ENCODE results near the gene NLRP6.

Gene NLRP6

GRCh38 chr11:290621-291231 lies 12.5 kb downstream of the NLRP6 start:
- ChIA-PET CTCF (no interaction called here), POLR2A (interaction anchor here (1.5 kb wide), 1 partner anchor 83 kb away, joined by 3 read pairs; the partner anchor contains the start of genes BET1L and RIC8A)
- DNase-seq (ENCODE audit: extremely low spot score), result no peak
- no peak for TF ChIP-seq FOXA1 (IDR thresholded peaks at IDR 0.05)
- no peak for TF ChIP-seq HDGF (IDR thresholded peaks at IDR 0.05; ENCODE audit: borderline replicate concordance)
- no peak for TF ChIP-seq ZNF384 (IDR thresholded peaks at IDR 0.05)
- no peak for TF ChIP-seq SP1 (IDR thresholded peaks at IDR 0.05)
- no peak for TF ChIP-seq FOXK2 (IDR thresholded peaks at IDR 0.05)
- TF ChIP-seq BHLHE40 (IDR thresholded peaks at IDR 0.05; ENCODE audit: borderline replicate concordance), result no peak
- TF ChIP-seq CTBP1 (IDR thresholded peaks at IDR 0.05; ENCODE audit: borderline replicate concordance), result no peak
- no peak for TF ChIP-seq SUZ12 (IDR thresholded peaks at IDR 0.05)
- no peak for TF ChIP-seq L3MBTL2 (conservative IDR thresholded peaks at IDR 0.05)
- no peak for TF ChIP-seq LEF1 (IDR thresholded peaks at IDR 0.05; ENCODE audit: borderline replicate concordance)
- no peak for TF ChIP-seq FOXM1 (IDR thresholded peaks at IDR 0.05; ENCODE audit: borderline replicate concordance)
- TF ChIP-seq PKNOX1 (IDR thresholded peaks at IDR 0.05), result no peak
- no peak for TF ChIP-seq ELF4 (IDR thresholded peaks at IDR 0.05)
- no peak for TF ChIP-seq ARNT (IDR thresholded peaks at IDR 0.05)
- no peak for TF ChIP-seq TARDBP (IDR thresholded peaks at IDR 0.05)
- TF ChIP-seq NFRKB (IDR thresholded peaks at IDR 0.05), result no peak

GRCh38 chr11:291281-292210 lies 13.3 kb downstream of the NLRP6 start:
- POLR2A ChIA-PET, result interaction anchor here (1.5 kb wide), 1 partner anchor 84 kb away, joined by 3 read pairs; the partner anchor contains the start of genes BET1L and RIC8A
- CTCF ChIA-PET, result no interaction called here
- no peak for DNase-seq (ENCODE audit: extremely low spot score)
- TF ChIP-seq ELF4 (IDR thresholded peaks at IDR 0.05) (no peak), TARDBP (IDR thresholded peaks at IDR 0.05) (no peak), BHLHE40 (IDR thresholded peaks at IDR 0.05; ENCODE audit: borderline replicate concordance) (no peak), FOXM1 (IDR thresholded peaks at IDR 0.05; ENCODE audit: borderline replicate concordance) (no peak), SP1 (IDR thresholded peaks at IDR 0.05) (no peak), L3MBTL2 (conservative IDR thresholded peaks at IDR 0.05) (no peak), SUZ12 (IDR thresholded peaks at IDR 0.05) (no peak), HDGF (IDR thresholded peaks at IDR 0.05; ENCODE audit: borderline replicate concordance) (no peak), LEF1 (IDR thresholded peaks at IDR 0.05; ENCODE audit: borderline replicate concordance) (no peak)

DNA sequence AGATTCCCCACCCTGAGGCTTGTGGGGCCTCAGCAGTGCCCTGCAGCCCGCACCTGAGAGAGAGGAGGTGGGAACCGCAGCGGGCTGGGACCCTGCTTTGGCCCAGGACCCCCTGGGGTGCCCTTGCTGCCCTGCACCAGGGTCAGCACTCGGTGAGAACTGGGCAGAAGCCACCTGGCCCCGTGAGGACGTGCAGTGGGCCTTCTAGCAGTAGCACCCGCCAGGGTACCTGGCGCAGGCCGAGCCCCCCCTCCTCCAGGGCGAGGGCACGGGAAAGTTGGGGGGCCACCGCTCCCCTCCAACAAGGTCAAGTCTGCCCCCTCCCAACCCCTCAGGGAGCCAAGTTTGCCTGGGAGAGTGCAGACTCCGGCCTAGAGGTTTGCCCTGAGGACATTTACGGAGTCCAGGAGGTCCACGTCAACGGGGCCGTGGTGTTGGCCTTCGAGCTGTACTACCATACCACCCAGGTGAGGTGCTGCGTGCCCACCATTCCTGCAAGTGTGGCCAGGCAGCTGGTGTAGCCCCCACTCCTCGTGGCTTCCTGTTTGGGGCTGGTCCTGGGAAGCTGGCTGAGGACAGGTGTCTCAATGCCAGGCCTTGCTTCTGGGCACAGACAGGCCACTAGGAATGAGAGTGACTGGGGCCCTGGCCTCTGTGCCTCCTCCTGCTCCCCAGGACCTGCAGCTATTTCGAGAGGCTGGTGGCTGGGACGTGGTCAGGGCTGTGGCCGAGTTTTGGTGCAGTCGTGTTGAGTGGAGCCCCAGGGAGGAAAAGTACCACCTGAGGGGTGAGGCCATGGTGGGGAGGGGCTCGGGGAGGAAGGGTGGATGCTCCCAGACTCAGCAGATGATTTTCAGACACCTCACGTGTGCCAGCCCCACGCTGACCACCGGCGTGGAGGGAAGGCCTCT lies 14.3 kb downstream of the NLRP6 start:
- POLR2A ChIA-PET, result no interaction called here
- no peak for TF ChIP-seq ARNT (IDR thresholded peaks at IDR 0.05)
- no peak for TF ChIP-seq CTBP1 (IDR thresholded peaks at IDR 0.05; ENCODE audit: borderline replicate concordance)
- TF ChIP-seq ZNF384 (IDR thresholded peaks at IDR 0.05), result no peak
- TF ChIP-seq ELF4 (IDR thresholded peaks at IDR 0.05), result no peak
- TF ChIP-seq NFRKB (IDR thresholded peaks at IDR 0.05), result no peak
- TF ChIP-seq SUZ12 (IDR thresholded peaks at IDR 0.05), result no peak
- TF ChIP-seq SP1 (IDR thresholded peaks at IDR 0.05), result no peak
- no peak for TF ChIP-seq L3MBTL2 (conservative IDR thresholded peaks at IDR 0.05)
- no peak for TF ChIP-seq BHLHE40 (IDR thresholded peaks at IDR 0.05; ENCODE audit: borderline replicate concordance)
- TF ChIP-seq TARDBP (IDR thresholded peaks at IDR 0.05), result no peak
- no peak for DNase-seq (ENCODE audit: extremely low spot score)
- CTCF ChIA-PET, result no interaction called here

DNA sequence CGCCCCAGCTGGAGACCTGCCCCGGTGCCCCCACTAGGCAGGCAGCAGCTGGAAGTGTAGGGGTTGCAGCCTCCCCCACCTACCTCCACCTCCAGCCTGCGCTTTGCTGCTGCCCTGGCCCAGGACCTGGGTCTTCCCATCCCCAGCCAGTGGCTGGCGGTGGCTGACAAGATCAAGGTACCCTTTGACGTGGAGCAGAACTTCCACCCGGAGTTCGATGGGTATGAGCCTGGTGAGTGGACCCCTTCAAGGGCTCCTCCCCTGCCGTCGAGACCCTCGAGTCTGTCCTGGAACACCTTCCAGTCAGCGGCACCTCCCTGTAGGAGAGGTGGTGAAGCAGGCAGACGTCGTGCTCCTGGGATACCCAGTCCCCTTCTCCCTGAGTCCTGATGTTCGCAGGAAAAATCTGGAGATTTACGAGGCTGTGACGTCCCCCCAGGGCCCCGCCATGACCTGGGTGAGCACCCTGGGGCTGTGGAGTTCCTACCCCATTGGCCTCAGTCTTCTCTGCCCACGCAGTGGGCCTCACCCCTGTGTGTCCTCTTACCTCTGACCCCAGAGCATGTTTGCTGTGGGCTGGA lies 15.2 kb downstream of the NLRP6 start:
- POLR2A ChIA-PET, result no interaction called here
- DNase-seq (ENCODE audit: extremely low spot score), result no peak
- TF ChIP-seq ELF4 (IDR thresholded peaks at IDR 0.05) (no peak), FOXM1 (IDR thresholded peaks at IDR 0.05; ENCODE audit: borderline replicate concordance) (no peak), PKNOX1 (IDR thresholded peaks at IDR 0.05) (no peak), SUZ12 (IDR thresholded peaks at IDR 0.05) (no peak), FOXA1 (IDR thresholded peaks at IDR 0.05) (no peak), HDGF (IDR thresholded peaks at IDR 0.05; ENCODE audit: borderline replicate concordance) (no peak), L3MBTL2 (conservative IDR thresholded peaks at IDR 0.05) (no peak), ZNF384 (IDR thresholded peaks at IDR 0.05) (no peak), BHLHE40 (IDR thresholded peaks at IDR 0.05; ENCODE audit: borderline replicate concordance) (no peak), ARNT (IDR thresholded peaks at IDR 0.05) (no peak), FOXK2 (IDR thresholded peaks at IDR 0.05) (no peak), SP1 (IDR thresholded peaks at IDR 0.05) (no peak), NFRKB (IDR thresholded peaks at IDR 0.05) (no peak), LEF1 (IDR thresholded peaks at IDR 0.05; ENCODE audit: borderline replicate concordance) (no peak), TARDBP (IDR thresholded peaks at IDR 0.05) (no peak)
- CTCF ChIA-PET, result no interaction called here

Data from HEK293T (cell line).